OCI-LY7 (cell line): ENCODE measurements around the gene ZNF292. TPM values are rescaled to one million over a fixed set of nuclear protein-coding genes. Genes with fewer than 3 reads are reported as not detected.

Experiments
- BruUV-seq: library from RNA; stranded (reverse); fragments of 400-500 nt; replicated peaks from 2 replicates; lab custom pipeline; 2021; lab: Mats Ljungman, UMichigan
- CTCF ChIA-PET: fragments of 300-600 bp; sonication (Branson Sonifier 250); formaldehyde crosslinking; loops from one replicate; lab custom pipeline; 2022; ENCODE audit warnings: antibody characterized with exemption; ENCODE audit not compliant: unreplicated experiment; lab: Charles Lee
- POLR2A ChIA-PET: fragments of 300-600 bp; sonication (Branson Sonifier 250); formaldehyde crosslinking; loops from one replicate; lab custom pipeline; 2022; ENCODE audit warnings: antibody characterized with exemption; lab: Charles Lee
- DNase-seq: peaks from one replicate; pipeline ENCODE4 v3.0.0-alpha.2; 2015; ENCODE audit warnings: low spot score
- H2AFZ ChIP-seq: fragments of 200-600 bp; sonication (generic), shearing (Covaris generic); 2 replicates; pipeline ENCODE4 v1.6.1; 2014; ENCODE audit warnings: mild to moderate bottlenecking, antibody characterized with exemption, low read length, moderate library complexity
- H3K27ac ChIP-seq: fragments of 200-600 bp; sonication (generic); 2 replicates; pipeline ENCODE4 v1.5.1; 2014; ENCODE audit warnings: mixed run types, low read depth, mild to moderate bottlenecking, moderate library complexity, low read length, inconsistent platforms; ENCODE audit not compliant: poor library complexity, severe bottlenecking
- H3K36me3 ChIP-seq: fragments of 200-600 bp; sonication (generic); 2 replicates; pipeline ENCODE4 v1.6.1; 2014; ENCODE audit warnings: mild to moderate bottlenecking, antibody characterized with exemption, low read length, moderate library complexity, mixed read lengths; ENCODE audit not compliant: insufficient read depth
- H3K4me1 ChIP-seq: fragments of 200-600 bp; sonication (generic); 2 replicates; pipeline ENCODE4 v1.5.1; 2014; ENCODE audit warnings: mild to moderate bottlenecking, low read length; ENCODE audit not compliant: insufficient read depth, poor library complexity, severe bottlenecking
- H3K4me2 ChIP-seq: fragments of 200-600 bp; sonication (generic); 2 replicates; pipeline ENCODE4 v1.6.1; 2014; ENCODE audit warnings: mild to moderate bottlenecking, low read length
- H3K4me3 ChIP-seq: fragments of 200-600 bp; sonication (generic); 2 replicates; pipeline ENCODE4 v1.5.1; 2014; ENCODE audit warnings: mild to moderate bottlenecking, low read depth, low read length; ENCODE audit not compliant: poor library complexity, severe bottlenecking
- H3K79me2 ChIP-seq: fragments of 200-600 bp; sonication (generic); 2 replicates; pipeline ENCODE4 v1.6.1; 2016; ENCODE audit warnings: low read depth, mild to moderate bottlenecking, low read length, moderate library complexity, mixed read lengths; ENCODE audit not compliant: insufficient read depth
- H3K9me2 ChIP-seq: fragments of 200-600 bp; sonication (generic); 2 replicates; pipeline ENCODE4 v1.6.1; 2016; ENCODE audit warnings: mild to moderate bottlenecking, low read length, mixed read lengths; ENCODE audit not compliant: insufficient read depth
- H3K9me3 ChIP-seq: fragments of 200-600 bp; sonication (generic); 2 replicates; pipeline ENCODE4 v1.6.1; 2014; ENCODE audit warnings: mild to moderate bottlenecking, mixed run types, low read length, mixed read lengths
- H4K20me1 ChIP-seq: fragments of 200-600 bp; sonication (generic); 2 replicates; pipeline ENCODE4 v1.6.1; 2014; ENCODE audit warnings: mild to moderate bottlenecking, antibody characterized with exemption, low read length, moderate library complexity, mixed read lengths; ENCODE audit not compliant: insufficient read depth
- EZH2phosphoT487 ChIP-seq: fragments of 200-600 bp; sonication (generic); IDR thresholded peaks from 2 replicates; pipeline ENCODE4 v1.6.1; 2018; ENCODE audit warnings: low read depth, borderline replicate concordance, mild to moderate bottlenecking, mixed run types, antibody characterized with exemption, low read length, moderate library complexity, mixed read lengths
- intact Hi-C: fragments of 100-400 bp; cut with micrococcal nuclease; formaldehyde crosslinking; loops from one replicate; pipeline ENCODE4 v1.10.0; 2022; ENCODE audit not compliant: unreplicated experiment
- total RNA-seq, 2 experiments: library from RNA; depleted of rRNA in 1 of 2; stranded (reverse); fragments of >200 nt in 1 of 2; shearing (Covaris generic) in 1 of 2; gene quantifications; 2 replicates each; pipeline ENCODE4 v1.2.3, GENCODE V29; 2014 to 2022
- TF ChIP-seq, protein P1 (sequence below): fragments of 200-600 bp; sonication (generic); conservative IDR thresholded peaks from 2 replicates; pipeline ENCODE4 v1.5.1; 2014; ENCODE audit warnings: mild to moderate bottlenecking, antibody characterized with exemption, low read length, moderate library complexity, mixed read lengths

Gene ZNF292
- total RNA-seq, 2 experiments from 2014 or later: 18.7 to 53.7 TPM

- Histone ChIP-seq H3K4me3 (no peak overlapping the region), H3K4me2 (no peak overlapping the region), H3K4me1 (no peaks in the 10 kb centered on the region), H4K20me1 (no peaks in the 10 kb centered on the region), H3K9me2 (no peaks in the 10 kb centered on the region), H3K9me3 (no peaks in the 10 kb centered on the region), H3K79me2 (no peaks in the 10 kb centered on the region), H3K36me3 (no peaks in the 10 kb centered on the region), H3K27ac (no peak overlapping the region), H2AFZ (no peak overlapping the region)
- ChIA-PET CTCF (no interaction called here), POLR2A (interaction anchor here (1.2 kb wide), 1 partner anchor 14 kb away, joined by 4 read pairs; no protein-coding TSS in a partner anchor)
- intact Hi-C loops: no loop called here
- no peak for DNase-seq
- no peak for TF ChIP-seq EZH2phosphoT487
- TF ChIP-seq, protein P1, sequence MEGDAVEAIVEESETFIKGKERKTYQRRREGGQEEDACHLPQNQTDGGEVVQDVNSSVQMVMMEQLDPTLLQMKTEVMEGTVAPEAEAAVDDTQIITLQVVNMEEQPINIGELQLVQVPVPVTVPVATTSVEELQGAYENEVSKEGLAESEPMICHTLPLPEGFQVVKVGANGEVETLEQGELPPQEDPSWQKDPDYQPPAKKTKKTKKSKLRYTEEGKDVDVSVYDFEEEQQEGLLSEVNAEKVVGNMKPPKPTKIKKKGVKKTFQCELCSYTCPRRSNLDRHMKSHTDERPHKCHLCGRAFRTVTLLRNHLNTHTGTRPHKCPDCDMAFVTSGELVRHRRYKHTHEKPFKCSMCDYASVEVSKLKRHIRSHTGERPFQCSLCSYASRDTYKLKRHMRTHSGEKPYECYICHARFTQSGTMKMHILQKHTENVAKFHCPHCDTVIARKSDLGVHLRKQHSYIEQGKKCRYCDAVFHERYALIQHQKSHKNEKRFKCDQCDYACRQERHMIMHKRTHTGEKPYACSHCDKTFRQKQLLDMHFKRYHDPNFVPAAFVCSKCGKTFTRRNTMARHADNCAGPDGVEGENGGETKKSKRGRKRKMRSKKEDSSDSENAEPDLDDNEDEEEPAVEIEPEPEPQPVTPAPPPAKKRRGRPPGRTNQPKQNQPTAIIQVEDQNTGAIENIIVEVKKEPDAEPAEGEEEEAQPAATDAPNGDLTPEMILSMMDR: no peak
- no TSS peak for BruUV-seq
These were observed 134.2 kb downstream of the ZNF292 start for GRCh38 chr6:87289571-87289970.

DNA sequence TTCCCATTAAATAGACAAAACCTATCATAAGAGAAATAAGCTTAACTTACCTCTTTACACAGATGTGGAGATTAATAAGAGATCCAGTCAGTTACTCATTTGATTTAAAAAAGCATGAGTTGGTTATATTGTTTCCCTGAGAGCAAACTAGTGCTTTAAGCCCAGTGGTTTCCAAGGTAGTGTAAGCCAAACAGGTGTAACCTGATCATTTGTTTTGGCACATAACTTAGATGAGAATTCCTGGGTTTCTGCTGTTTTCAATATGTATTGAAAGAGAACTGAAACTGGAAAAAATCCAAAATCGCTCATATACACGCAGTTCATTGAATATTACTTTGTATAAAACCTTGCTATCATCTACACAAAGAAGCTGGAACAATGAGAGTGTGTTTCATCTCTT is 136.5 kb downstream of the ZNF292 start:
- Histone ChIP-seq H3K4me3 (no peak overlapping the region), H3K36me3 (no peaks in the 10 kb centered on the region), H3K4me1 (no peaks in the 10 kb centered on the region), H2AFZ (no peak overlapping the region), H3K9me3 (no peaks in the 10 kb centered on the region), H3K79me2 (no peaks in the 10 kb centered on the region), H3K9me2 (no peaks in the 10 kb centered on the region), H4K20me1 (no peaks in the 10 kb centered on the region), H3K4me2 (no peak overlapping the region), H3K27ac (no peak overlapping the region)
- intact Hi-C loops: no loop called here
- ChIA-PET POLR2A (interaction anchor here (0.6 to 1.9 kb wide), 4 partner anchors 8 to 1510 kb away, joined by 3 to 5 read pairs (median 3); no protein-coding TSS in a partner anchor), CTCF (no interaction called here)
- no peak for DNase-seq
- TF ChIP-seq, protein P1: no peak
- no peak for TF ChIP-seq EZH2phosphoT487
- BruUV-seq: no TSS peak

GRCh38 chr6:87293526-87293925 is 138.2 kb downstream of the ZNF292 start:
- H3K4me3 ChIP-seq: no peak overlapping the region
- no peaks in the 10 kb centered on the region for H3K9me2 ChIP-seq
- H3K4me2 ChIP-seq: no peak overlapping the region
- BruUV-seq: no TSS peak
- no peaks in the 10 kb centered on the region for H3K4me1 ChIP-seq
- H3K36me3 ChIP-seq: no peaks in the 10 kb centered on the region
- CTCF ChIA-PET: no interaction called here
- no peaks in the 10 kb centered on the region for H3K9me3 ChIP-seq
- no peaks in the 10 kb centered on the region for H4K20me1 ChIP-seq
- no peak for TF ChIP-seq EZH2phosphoT487
- TF ChIP-seq, protein P1: no peak
- DNase-seq: no peak
- intact Hi-C loops: no loop called here
- H3K79me2 ChIP-seq: no peaks in the 10 kb centered on the region
- POLR2A ChIA-PET: no interaction called here
- no peak overlapping the region for H2AFZ ChIP-seq
- H3K27ac ChIP-seq: no peak overlapping the region
